Measurements from ENCODE around the gene POLL.
"Not testable (repeated sequence)": the region's sequence is repeated elsewhere in the genome, so short reads cannot be mapped to it uniquely, and the experiment has no call there.

POLL gene

GRCh38 chr10:101595591-101596433 is 7.8 kb upstream of the POLL start:
- no peak for DNase-seq (ENCODE audit: extremely low read depth, low read depth)
- TF ChIP-seq CTCF (IDR thresholded peaks at IDR 0.05; ENCODE audit: low read depth, low read length, missing control alignments): no peak
- no peak overlapping the region for H3K4me3 ChIP-seq (replicated peaks; ENCODE audit: low read depth, low read length)

DNA sequence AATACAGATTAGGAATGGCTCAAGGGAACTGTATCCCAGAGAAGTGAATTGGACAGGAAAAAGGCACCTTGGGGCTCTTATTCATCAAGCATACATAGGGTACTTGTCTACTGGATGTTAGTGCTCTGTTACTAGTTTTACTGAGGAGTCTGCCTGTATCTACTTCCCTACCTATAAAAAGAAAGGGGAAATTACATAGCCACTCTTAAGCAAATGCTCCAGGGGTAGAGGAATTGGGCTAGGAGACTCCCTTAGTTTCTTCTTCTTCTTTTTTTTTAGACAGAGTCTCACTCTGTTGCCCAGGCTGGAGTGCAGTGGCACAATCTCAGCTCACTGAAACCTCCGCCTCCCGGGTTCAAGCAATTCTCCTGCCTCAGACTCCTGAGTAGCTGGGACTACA is 5.3 kb upstream of the POLL start:
- DNase-seq (ENCODE audit: extremely low read depth, low read depth); H3K4me3 ChIP-seq (replicated peaks; ENCODE audit: low read depth, low read length): not testable (repeated sequence)

- peak overlapping the region; percentile 72 for H3K4me3 ChIP-seq (replicated peaks; ENCODE audit: low read depth, low read length)
- TF ChIP-seq CTCF (IDR thresholded peaks at IDR 0.05; ENCODE audit: low read depth, low read length, missing control alignments): no peak
- no peak for DNase-seq (ENCODE audit: extremely low read depth, low read depth)
Observed at GRCh38 chr10:101588879-101589278, 822 bp upstream of the POLL start.

DNA sequence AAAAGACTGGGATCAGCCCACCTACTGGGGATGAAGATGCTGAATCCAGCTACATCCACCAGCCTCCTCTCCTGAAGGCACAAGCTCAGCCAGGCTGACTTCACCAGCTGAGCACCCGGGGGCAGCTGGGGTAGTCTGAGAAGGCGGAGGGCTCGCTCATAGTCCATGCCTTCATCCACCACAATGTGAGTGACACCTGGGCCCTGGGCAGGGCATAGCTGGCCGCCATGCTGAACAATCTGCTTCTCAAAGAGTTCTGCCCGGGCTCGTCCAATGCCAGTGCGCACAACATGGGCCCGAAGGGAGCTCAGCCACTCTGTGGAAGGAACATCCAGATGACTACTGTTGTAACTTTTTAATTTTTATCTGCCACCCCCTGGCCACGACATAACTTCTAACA is 2.2 kb downstream of the POLL start:
- no peak for DNase-seq (ENCODE audit: extremely low read depth, low read depth)
- no peak for TF ChIP-seq CTCF (IDR thresholded peaks at IDR 0.05; ENCODE audit: low read depth, low read length, missing control alignments)
- no peak overlapping the region for H3K4me3 ChIP-seq (replicated peaks; ENCODE audit: low read depth, low read length)

- no peak overlapping the region for H3K4me3 ChIP-seq (replicated peaks; ENCODE audit: low read depth, low read length)
- TF ChIP-seq CTCF (IDR thresholded peaks at IDR 0.05; ENCODE audit: low read depth, low read length, missing control alignments): no peak
- no peak for DNase-seq (ENCODE audit: extremely low read depth, low read depth)
Observed at GRCh38 chr10:101580486-101581399, 7.3 kb downstream of the POLL start.

DNA sequence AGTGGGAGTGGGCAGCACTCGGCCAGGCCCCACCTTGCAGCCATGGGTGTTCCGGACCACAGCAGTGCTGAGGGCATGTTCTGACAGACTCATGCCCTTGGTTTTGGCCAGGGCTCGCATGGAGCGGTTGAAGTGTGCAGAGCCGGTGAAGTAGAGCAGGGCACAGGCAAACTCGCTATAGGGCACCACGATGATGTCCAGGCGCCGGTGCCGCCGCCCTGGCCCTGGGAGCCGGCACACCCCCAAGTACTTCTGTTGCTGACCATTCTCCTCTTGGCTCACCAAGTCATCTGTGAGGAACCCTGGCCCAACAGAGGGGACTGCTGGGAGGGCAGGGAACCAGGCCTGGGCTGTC is 8.6 kb downstream of the POLL start:
- TF ChIP-seq CTCF (IDR thresholded peaks at IDR 0.05; ENCODE audit: low read depth, low read length, missing control alignments): no peak
- no peak for DNase-seq (ENCODE audit: extremely low read depth, low read depth)
- no peak overlapping the region for H3K4me3 ChIP-seq (replicated peaks; ENCODE audit: low read depth, low read length)
